C4-2B (cell line): ENCODE data around the gene NCMAP.

Source experiments
- H3K27ac ChIP-seq: fragments of 450-650 bp; 2 replicates; pipeline ENCODE4 v1.5.1; 2017
- ZFX ChIP-seq: fragments of 450-650 bp; IDR thresholded peaks from 2 replicates; pipeline ENCODE4 v1.6.1; 2017
- TF ChIP-seq, protein P1 (sequence below): fragments of 450-650 bp; conservative IDR thresholded peaks from 2 replicates; pipeline ENCODE4 v1.5.1; 2017; ENCODE audit warnings: mild to moderate bottlenecking

Gene NCMAP

GRCh38 chr1:24566236-24566867, 10.5 kb downstream of the NCMAP start:
- H3K27ac ChIP-seq, result no peak overlapping the region
- no peak for TF ChIP-seq ZFX
- TF ChIP-seq, protein P1, sequence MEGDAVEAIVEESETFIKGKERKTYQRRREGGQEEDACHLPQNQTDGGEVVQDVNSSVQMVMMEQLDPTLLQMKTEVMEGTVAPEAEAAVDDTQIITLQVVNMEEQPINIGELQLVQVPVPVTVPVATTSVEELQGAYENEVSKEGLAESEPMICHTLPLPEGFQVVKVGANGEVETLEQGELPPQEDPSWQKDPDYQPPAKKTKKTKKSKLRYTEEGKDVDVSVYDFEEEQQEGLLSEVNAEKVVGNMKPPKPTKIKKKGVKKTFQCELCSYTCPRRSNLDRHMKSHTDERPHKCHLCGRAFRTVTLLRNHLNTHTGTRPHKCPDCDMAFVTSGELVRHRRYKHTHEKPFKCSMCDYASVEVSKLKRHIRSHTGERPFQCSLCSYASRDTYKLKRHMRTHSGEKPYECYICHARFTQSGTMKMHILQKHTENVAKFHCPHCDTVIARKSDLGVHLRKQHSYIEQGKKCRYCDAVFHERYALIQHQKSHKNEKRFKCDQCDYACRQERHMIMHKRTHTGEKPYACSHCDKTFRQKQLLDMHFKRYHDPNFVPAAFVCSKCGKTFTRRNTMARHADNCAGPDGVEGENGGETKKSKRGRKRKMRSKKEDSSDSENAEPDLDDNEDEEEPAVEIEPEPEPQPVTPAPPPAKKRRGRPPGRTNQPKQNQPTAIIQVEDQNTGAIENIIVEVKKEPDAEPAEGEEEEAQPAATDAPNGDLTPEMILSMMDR, result no peak

- peak overlapping the region; percentile 44 for H3K27ac ChIP-seq
- TF ChIP-seq, protein P1, result peak; percentile 31
- no peak for TF ChIP-seq ZFX
Observed at GRCh38 chr1:24567792-24568388, 12.0 kb downstream of the NCMAP start.

DNA sequence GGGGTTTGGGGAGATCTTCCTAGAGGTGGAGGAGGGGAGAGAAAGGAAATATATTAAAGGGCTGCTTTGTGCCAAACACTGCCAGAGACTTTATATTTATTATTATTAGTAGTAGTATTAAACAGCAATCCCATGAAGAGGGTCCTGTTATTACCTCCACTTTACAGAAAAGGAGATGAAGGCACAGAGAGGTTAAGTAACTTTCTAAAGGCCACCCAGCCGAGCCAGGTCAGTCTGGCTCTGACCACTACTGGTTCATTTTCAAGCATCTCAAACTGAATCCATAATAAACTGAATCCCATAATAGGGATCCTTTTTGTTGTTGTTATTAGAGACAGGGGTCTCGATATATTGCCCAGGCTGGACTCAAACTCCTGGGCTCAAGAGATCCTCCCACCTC, 12.6 kb downstream of the NCMAP start:
- peak overlapping the region; percentile 44; the same call in 1 of the 2 replicates for H3K27ac ChIP-seq
- no peak for TF ChIP-seq ZFX
- TF ChIP-seq, protein P1, result no peak

- TF ChIP-seq, protein P1, result no peak
- no peak for TF ChIP-seq ZFX
- H3K27ac ChIP-seq, result no peak overlapping the region
Observed at GRCh38 chr1:24570265-24571125, 14.6 kb downstream of the NCMAP start.

GRCh38 chr1:24572301-24572700, 16.4 kb downstream of the NCMAP start:
- TF ChIP-seq, protein P1, result no peak
- no peak for TF ChIP-seq ZFX
- no peak overlapping the region for H3K27ac ChIP-seq

DNA sequence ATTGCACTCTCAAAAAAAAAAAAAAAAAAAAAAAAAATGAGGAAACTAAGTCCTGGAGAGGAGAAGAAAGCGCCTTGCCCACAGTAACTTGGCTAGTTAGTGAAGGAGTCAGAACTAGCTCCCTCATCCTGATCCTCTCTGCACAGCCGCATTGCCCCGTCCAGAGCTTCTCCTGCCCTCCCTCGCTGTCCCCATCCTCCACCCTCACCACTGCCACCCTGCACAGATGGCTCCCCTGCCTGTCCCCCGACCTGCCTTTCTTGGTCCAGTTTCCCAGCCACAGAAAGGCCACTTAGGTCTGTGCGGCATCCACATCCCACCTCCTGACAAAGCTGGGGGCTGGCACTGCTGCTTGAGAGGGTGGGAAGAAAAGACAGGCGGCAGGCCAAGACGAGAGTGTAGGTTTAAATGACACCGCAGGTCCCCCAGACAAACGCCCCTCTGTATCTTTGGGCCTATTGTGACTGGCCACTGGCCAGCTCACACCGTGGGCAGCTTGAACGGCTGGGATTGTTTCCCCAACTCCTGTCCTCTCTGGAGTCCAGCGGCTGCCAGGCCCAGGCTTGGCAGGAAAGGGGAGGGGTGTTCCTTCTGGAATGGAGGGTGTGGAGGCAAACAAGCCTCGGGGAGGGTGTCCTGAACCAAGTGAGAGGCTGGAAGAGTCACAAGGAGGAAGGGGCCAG, 20.2 kb downstream of the NCMAP start:
- TF ChIP-seq ZFX, result no peak
- H3K27ac ChIP-seq, result no peak overlapping the region

- TF ChIP-seq ZFX, result no peak
- TF ChIP-seq, protein P1, result no peak
- no peak overlapping the region for H3K27ac ChIP-seq
Observed at GRCh38 chr1:24578846-24579245, 23.0 kb downstream of the NCMAP start.
